T-helper 2 cell treated with Interferon-gamma antibody and Interleukin-4, amounts not matched to agents 5 μg/mL and 100 μg/mL, for 36 hours (primary cell): ENCODE data around the gene DPP6.
"Not testable (repeated sequence)": the region's sequence is repeated elsewhere in the genome, so short reads cannot be mapped to it uniquely, and the experiment has no call there.

Experiments
- DNase-seq: peaks from one replicate; pipeline ENCODE4 v3.0.0; 2021; ENCODE audit warnings: low spot score
- H3K27ac Mint-ChIP-seq: one replicate; pipeline ENCODE4 v1.8.0; 2021; ENCODE audit warnings: mild to moderate bottlenecking, mixed read lengths
- H3K27me3 Mint-ChIP-seq: one replicate; pipeline ENCODE4 v1.8.0; 2021; ENCODE audit warnings: low read depth, mixed read lengths
- H3K36me3 Mint-ChIP-seq: one replicate; pipeline ENCODE4 v1.8.0; 2021; ENCODE audit warnings: low read depth, mixed read lengths
- H3K4me1 Mint-ChIP-seq: one replicate; pipeline ENCODE4 v1.8.0; 2021; ENCODE audit warnings: low read depth, mixed read lengths
- H3K4me3 Mint-ChIP-seq: one replicate; pipeline ENCODE4 v1.8.0; 2022; ENCODE audit warnings: mild to moderate bottlenecking, moderate library complexity, mixed read lengths
- H3K9me3 Mint-ChIP-seq: one replicate; pipeline ENCODE4 v1.8.0; 2021; ENCODE audit warnings: mixed read lengths

Gene DPP6

DNA sequence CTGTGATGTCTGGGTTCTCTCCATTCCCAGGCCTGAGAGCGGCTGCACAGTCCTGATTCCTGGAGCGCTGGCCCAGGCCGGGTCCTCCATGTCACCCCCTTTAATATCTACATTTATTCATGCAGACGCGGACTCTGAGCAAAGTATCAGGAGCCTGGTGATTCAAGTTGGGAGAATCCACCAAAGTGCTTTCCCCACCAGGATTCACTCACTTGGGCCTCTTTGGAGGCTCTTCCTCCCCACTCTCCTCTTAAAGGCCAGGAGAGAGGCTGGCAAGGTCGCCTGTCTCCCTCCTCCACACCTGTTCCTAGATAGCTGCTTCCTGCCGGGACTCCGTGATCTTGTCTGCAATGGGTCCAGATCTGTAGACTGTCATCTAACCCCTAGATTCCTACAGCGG is 98.5 kb downstream of the DPP6 start:
- H3K9me3 Mint-ChIP-seq, H3K27me3 Mint-ChIP-seq, H3K4me1 Mint-ChIP-seq, H3K27ac Mint-ChIP-seq, DNase-seq, H3K36me3 Mint-ChIP-seq, H3K4me3 Mint-ChIP-seq: not testable (repeated sequence)

DNA sequence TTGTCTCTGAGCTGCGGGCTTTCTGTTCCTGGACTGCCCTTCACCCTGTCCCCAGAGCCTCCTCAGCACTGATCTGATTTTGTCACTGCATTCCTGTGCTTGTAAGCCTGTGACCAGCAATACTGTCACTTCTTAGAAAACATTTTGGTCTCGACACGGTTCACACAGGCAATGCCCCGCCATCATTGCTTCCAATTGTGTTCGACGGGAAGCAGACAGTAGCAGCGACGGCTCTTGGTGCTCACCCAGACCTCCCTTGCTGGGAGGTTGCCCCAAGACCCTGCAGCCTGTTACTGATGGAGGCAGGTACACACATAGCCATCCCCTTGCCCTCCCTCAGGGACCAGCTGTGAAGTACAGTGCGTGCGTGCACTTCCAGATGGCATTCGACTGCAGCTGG is 99.1 kb downstream of the DPP6 start:
- H3K9me3 Mint-ChIP-seq, DNase-seq, H3K4me3 Mint-ChIP-seq, H3K4me1 Mint-ChIP-seq, H3K27ac Mint-ChIP-seq, H3K27me3 Mint-ChIP-seq, H3K36me3 Mint-ChIP-seq: not testable (repeated sequence)

DNA sequence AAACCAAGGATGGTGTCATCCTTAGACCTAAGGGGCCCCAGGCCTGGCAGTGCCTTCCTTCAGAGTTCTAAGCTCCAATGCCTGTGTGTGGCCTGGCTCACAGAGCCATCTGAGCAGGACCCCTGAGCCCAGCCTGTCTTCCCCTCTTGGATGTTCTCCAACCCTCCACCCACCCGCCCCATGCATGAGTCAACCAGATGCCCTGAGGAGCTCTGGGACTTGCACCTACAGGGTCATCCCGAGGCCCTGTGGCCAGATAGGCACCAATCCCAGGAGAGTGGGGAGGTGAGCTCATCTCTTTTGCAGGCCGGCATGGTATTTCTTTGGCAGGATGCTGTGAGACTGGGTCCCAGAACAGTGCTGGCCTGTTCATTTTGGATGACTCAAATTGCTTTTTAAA is 103.7 kb downstream of the DPP6 start:
- H3K4me3 Mint-ChIP-seq, H3K27ac Mint-ChIP-seq, H3K36me3 Mint-ChIP-seq, H3K27me3 Mint-ChIP-seq, DNase-seq, H3K9me3 Mint-ChIP-seq, H3K4me1 Mint-ChIP-seq: not testable (repeated sequence)

DNA sequence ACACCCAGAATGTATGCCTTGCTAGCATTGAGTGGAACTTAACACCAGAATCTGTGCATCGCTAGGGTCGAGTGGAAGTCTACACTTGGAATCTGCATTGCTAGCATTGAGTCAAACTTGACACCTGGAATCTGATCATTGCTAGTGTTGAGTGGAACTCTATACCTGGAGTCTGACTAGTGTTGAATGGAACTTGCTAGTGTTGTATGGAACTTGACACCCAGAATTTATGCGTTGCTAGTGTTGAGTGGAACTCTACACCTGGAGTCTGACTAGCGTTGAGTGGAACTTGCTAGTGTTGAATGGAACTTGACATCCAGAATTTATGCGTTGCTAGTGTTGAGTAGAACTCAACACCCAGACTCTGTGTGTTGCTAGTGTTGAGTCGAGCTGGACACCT is 110.7 kb downstream of the DPP6 start:
- H3K4me3 Mint-ChIP-seq, H3K9me3 Mint-ChIP-seq, H3K27me3 Mint-ChIP-seq, H3K36me3 Mint-ChIP-seq, DNase-seq, H3K27ac Mint-ChIP-seq, H3K4me1 Mint-ChIP-seq: not testable (repeated sequence)

DNA sequence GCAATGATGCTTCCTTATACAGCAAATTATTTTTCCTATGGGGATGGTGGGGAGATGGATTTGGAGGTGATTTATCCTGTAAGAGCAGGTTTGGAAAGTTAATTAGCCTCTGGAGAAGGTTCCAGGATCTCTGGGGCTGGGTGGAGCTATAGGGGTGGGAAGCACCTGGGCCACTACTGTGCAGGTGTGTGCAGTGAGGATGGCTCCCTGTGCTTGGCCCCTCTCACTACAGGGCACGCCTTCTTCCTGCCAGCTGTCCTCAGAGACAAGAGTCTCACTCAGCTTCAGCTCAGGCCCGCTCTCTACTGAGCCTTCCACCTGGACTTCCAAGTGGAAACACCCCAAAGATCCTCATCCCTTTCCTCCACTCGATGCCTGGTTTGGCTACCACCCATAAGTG is 111.4 kb downstream of the DPP6 start:
- not testable (repeated sequence) for H3K27me3 Mint-ChIP-seq, H3K4me1 Mint-ChIP-seq, DNase-seq, H3K4me3 Mint-ChIP-seq, H3K36me3 Mint-ChIP-seq, H3K9me3 Mint-ChIP-seq, H3K27ac Mint-ChIP-seq

DNA sequence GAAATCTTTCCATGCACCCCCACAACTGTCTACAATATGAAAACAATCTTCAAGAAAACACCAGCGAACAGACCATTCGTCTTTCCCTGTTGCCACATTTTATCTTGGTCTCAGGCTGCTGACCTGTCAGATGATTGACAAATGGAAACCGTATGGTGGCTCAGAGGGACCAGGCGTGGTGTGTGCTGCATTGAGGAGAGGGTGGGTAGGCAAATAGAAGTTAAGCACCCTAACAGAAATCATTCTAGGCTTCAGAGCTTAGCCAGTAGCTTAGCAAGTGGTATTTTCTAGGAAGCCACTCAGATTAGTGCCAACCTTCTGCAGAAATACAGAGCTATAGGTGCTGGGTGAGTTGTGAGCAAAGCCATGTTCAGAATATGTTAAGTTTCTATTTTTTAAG is 114.9 kb downstream of the DPP6 start:
- Mint-ChIP-seq H3K9me3 (peaks cover 9% of the 10 kb centered on the region), H3K36me3 (no peaks in the 10 kb centered on the region), H3K4me1 (no peaks in the 10 kb centered on the region), H3K4me3 (no peak overlapping the region), H3K27me3 (no peaks in the 10 kb centered on the region), H3K27ac (no peak overlapping the region)
- no peak for DNase-seq

DNA sequence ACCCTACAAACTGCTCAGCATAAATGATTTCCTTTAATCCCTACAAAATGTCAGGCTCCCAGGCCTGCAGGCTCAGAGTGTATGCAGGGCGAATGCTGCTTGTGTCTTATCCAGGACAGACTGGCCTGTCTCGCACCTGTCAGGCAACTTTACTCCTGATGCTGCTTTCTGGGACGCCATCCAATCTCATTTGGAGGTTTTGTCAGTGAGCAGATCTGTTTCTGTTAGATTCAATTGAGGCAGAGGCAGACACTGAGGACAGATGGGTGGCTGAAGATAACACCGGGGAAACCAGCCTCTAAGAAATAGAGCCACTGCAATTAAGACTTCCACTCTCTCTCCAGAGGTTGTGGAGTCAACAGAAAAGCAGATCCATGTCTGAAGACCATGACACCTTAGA is 115.6 kb downstream of the DPP6 start:
- H3K9me3 Mint-ChIP-seq: peaks cover 9% of the 10 kb centered on the region
- no peaks in the 10 kb centered on the region for H3K4me1 Mint-ChIP-seq
- H3K36me3 Mint-ChIP-seq: no peaks in the 10 kb centered on the region
- no peak overlapping the region for H3K4me3 Mint-ChIP-seq
- no peaks in the 10 kb centered on the region for H3K27me3 Mint-ChIP-seq
- DNase-seq: no peak
- H3K27ac Mint-ChIP-seq: no peak overlapping the region

DNA sequence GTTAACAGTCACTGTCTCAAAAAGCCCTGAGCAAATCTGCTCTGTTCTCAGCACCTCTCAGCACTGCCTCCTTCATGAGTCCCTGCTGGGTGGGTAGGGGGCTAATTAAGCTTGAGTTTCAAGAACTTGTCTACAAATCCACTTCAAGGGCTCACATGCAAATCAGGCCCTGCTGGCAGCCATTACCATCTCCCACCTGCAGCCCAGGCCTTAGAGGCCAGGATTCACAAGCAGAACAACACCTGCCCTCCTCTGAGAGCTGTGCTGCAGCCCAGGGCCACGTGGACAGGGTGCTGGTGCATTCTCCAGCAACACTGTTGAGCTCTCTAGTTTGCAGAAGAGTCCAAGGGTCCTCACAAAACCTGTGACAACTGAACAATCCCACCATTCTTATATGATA is 119.2 kb downstream of the DPP6 start:
- Mint-ChIP-seq H3K36me3 (no peaks in the 10 kb centered on the region), H3K4me3 (no peak overlapping the region), H3K9me3 (peaks cover 4% of the 10 kb centered on the region), H3K27ac (no peak overlapping the region), H3K27me3 (no peaks in the 10 kb centered on the region), H3K4me1 (no peaks in the 10 kb centered on the region)
- no peak for DNase-seq

DNA sequence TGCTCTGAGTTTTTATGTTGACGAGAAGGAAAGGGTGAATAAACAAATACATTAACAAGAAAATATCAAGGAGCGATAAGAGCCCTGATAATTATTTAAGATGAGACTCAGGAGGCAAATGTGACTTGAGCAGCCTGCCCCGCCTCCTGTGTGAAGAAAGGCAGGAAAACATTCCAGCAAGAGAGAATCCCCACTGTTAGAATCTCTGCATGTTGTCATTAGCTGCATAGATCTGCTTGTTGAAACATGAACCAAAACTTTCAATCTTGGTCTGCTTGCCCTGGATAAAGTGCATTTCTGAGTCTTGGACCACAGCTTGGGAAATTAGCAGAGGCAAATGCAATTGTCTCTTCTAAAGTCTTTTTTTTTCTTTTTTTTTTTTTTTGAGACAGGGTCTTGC is 120.0 kb downstream of the DPP6 start:
- Mint-ChIP-seq H3K4me3 (no peak overlapping the region), H3K9me3 (peaks cover 4% of the 10 kb centered on the region), H3K4me1 (no peaks in the 10 kb centered on the region), H3K36me3 (no peaks in the 10 kb centered on the region), H3K27me3 (no peaks in the 10 kb centered on the region), H3K27ac (no peak overlapping the region)
- DNase-seq: no peak

DNA sequence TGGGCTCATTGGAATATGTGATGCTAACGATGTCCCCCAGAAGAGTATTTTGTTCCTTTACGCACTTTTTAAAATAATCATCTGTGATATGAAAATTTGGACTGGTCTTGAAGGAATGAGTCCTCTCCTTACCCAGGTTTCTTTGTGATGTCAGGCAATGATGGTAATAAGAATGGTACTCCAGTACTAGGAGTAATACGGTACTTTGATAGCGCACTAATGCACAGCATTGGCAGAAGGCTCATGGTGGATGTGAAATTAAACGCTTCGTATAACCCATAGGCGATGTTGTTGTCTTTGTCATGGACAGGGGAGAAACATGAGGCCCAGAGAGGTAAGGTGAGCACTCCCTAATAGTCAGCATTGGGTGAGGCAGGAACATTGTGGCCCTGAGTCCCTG is 125.4 kb downstream of the DPP6 start:
- no peaks in the 10 kb centered on the region for H3K4me1 Mint-ChIP-seq
- no peaks in the 10 kb centered on the region for H3K27me3 Mint-ChIP-seq
- no peaks in the 10 kb centered on the region for H3K9me3 Mint-ChIP-seq

DNA sequence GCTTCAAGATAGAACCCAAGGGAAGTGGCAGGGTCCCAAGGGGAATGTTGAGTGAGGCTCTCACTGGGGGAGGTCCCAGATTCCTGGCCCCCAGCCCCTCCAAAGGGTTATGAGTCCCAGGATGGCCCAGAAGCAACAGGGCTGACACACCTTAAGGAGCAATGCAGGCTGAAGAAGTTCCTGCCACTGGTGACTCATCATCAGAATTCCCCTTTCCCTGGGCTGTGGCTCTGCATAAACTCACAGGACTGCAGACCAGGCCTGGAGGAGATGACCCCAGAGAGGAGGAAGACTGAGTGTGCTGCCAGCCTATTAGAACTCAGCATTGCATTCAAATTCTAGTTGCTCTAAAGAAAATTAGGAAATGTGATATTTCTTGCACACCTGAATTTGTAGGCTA is 126.7 kb downstream of the DPP6 start:
- no peaks in the 10 kb centered on the region for H3K36me3 Mint-ChIP-seq
- DNase-seq: no peak
- H3K9me3 Mint-ChIP-seq: no peaks in the 10 kb centered on the region

More for the DNA sequence above, 125.4 kb downstream of the DPP6 start:
- Mint-ChIP-seq H3K36me3 (no peaks in the 10 kb centered on the region), H3K27ac (no peak overlapping the region), H3K4me3 (no peak overlapping the region)
- DNase-seq: no peak

DNA sequence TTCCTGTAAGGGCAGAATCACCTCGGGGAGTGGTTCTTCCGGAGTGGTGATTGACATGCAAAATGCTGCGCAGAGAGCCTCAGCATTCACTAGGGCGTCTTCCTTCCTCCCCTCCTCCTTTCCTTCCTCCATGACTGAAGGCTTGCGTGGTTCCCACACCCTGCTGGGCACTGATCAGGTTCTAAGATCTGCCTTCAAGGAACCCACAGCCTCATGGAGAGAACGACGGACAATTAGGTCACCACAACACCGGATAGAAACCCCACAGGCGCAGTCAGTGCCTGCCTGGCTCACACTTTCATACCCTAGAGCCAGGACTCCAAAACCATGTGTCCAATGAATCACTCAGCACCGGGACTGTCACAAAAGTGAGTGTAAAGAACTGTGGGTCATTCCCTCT is 131.3 kb downstream of the DPP6 start:
- Mint-ChIP-seq H3K9me3 (no peaks in the 10 kb centered on the region), H3K36me3 (no peaks in the 10 kb centered on the region), H3K4me3 (no peak overlapping the region), H3K27me3 (no peaks in the 10 kb centered on the region), H3K27ac (no peak overlapping the region), H3K4me1 (no peaks in the 10 kb centered on the region)
- DNase-seq: no peak

More for the DNA sequence above, 126.7 kb downstream of the DPP6 start:
- no peaks in the 10 kb centered on the region for H3K4me1 Mint-ChIP-seq
- H3K27ac Mint-ChIP-seq: no peak overlapping the region
- no peak overlapping the region for H3K4me3 Mint-ChIP-seq
- no peaks in the 10 kb centered on the region for H3K27me3 Mint-ChIP-seq

DNA sequence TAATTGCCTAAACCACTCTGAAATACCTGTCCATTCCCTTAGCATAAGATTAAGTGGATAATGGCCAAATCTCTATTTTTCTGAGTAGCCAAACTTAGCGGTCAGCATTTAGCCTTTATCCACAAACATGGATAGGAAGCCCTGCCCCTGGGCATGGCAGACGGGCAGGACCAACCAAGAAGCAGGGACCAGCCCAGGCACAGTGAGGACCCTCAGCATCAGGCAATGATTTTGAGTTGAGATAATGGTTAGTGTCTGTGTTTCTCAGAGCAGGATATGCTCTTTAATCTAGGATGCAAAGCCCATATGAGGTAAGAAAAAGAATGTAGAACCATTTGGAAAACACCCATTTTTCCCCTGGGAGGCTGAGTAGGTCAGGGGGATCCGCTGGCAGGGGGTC is 131.7 kb downstream of the DPP6 start:
- H3K4me1 Mint-ChIP-seq: no peaks in the 10 kb centered on the region
- no peaks in the 10 kb centered on the region for H3K36me3 Mint-ChIP-seq
- H3K9me3 Mint-ChIP-seq: peaks cover 2% of the 10 kb centered on the region
- no peak overlapping the region for H3K4me3 Mint-ChIP-seq
- H3K27ac Mint-ChIP-seq: no peak overlapping the region
- DNase-seq: no peak
- H3K27me3 Mint-ChIP-seq: no peaks in the 10 kb centered on the region

DNA sequence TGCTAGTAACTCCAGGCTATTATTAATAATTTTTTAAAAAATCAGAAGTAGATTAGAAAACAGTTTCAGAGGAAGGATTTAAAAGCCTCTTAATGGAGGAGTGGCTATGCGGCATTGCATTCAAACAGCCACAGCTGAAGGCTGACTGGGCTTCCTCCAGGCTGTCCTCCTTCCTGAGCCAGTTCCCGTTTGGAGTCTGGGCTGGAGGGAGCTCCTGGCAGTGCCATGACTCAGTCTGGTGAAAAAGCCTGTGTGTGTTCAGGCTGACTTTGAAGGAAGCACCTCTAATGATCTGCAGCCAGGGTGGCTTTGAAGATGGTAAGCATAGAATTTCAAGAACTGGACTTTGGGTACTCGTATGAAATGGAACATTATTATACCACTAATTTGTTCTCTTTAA is 134.6 kb downstream of the DPP6 start:
- H3K27ac Mint-ChIP-seq: no peak overlapping the region
- no peaks in the 10 kb centered on the region for H3K36me3 Mint-ChIP-seq
- no peaks in the 10 kb centered on the region for H3K27me3 Mint-ChIP-seq
- H3K9me3 Mint-ChIP-seq: peaks cover 4% of the 10 kb centered on the region
- no peaks in the 10 kb centered on the region for H3K4me1 Mint-ChIP-seq
- DNase-seq: no peak
- H3K4me3 Mint-ChIP-seq: no peak overlapping the region

DNA sequence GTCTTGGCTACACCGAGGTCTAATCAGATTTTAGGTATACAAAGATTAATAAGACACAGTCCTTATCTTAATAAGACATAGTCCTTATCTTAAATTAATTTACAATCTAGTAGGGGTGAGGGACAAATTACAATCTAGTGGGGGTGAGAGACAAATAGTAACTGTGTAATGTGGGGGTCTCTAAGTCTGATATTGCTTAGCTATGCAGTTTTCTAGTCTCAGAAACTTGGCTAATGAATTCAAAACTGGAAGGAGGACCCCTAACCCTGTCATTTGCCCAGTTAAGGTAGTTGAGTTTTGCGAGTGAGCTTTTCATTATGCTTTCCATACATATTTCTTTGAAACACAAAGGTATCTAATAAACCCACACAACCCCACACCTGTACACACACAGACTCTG is 136.1 kb downstream of the DPP6 start:
- no peak for DNase-seq
- Mint-ChIP-seq H3K9me3 (peaks cover 4% of the 10 kb centered on the region), H3K36me3 (no peaks in the 10 kb centered on the region), H3K4me3 (no peak overlapping the region), H3K4me1 (no peaks in the 10 kb centered on the region), H3K27me3 (no peaks in the 10 kb centered on the region), H3K27ac (no peak overlapping the region)

DNA sequence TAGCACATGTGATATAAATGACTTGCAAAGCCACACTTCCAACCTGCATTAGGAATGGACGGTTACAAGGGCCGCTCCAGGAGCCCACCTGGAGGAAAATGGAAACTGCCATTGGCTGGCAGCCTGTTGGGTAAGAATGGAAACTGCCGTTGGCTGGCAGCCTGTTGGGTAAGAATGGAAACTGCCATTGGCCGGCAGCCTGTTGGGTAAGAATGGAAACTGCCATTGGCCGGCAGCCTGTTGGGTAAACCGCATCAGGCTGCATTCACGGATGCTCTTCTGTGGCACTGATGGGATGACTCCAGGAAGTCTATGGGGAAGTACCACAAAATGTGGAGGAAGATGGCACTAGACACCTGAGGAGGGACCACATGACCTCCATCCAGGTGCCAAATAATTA is 143.1 kb downstream of the DPP6 start:
- Mint-ChIP-seq H3K27ac (no peak overlapping the region), H3K9me3 (peaks cover 14% of the 10 kb centered on the region), H3K36me3 (no peaks in the 10 kb centered on the region), H3K27me3 (no peaks in the 10 kb centered on the region), H3K4me1 (no peaks in the 10 kb centered on the region), H3K4me3 (no peak overlapping the region)
- DNase-seq: no peak
